OCI-LY7 (cell line): ENCODE measurements around the gene CUBN. TPM values are rescaled to one million over a fixed set of nuclear protein-coding genes. Genes with fewer than 3 reads are reported as not detected.

Experiments
- BruUV-seq: library from RNA; stranded (reverse); fragments of 400-500 nt; replicated peaks from 2 replicates; lab custom pipeline; 2021; lab: Mats Ljungman, UMichigan
- CTCF ChIA-PET: fragments of 300-600 bp; sonication (Branson Sonifier 250); formaldehyde crosslinking; loops from one replicate; lab custom pipeline; 2022; ENCODE audit warnings: antibody characterized with exemption; ENCODE audit not compliant: unreplicated experiment; lab: Charles Lee
- POLR2A ChIA-PET: fragments of 300-600 bp; sonication (Branson Sonifier 250); formaldehyde crosslinking; loops from one replicate; lab custom pipeline; 2022; ENCODE audit warnings: antibody characterized with exemption; lab: Charles Lee
- DNase-seq: peaks from one replicate; pipeline ENCODE4 v3.0.0-alpha.2; 2015; ENCODE audit warnings: low spot score
- H2AFZ ChIP-seq: fragments of 200-600 bp; sonication (generic), shearing (Covaris generic); 2 replicates; pipeline ENCODE4 v1.6.1; 2014; ENCODE audit warnings: mild to moderate bottlenecking, antibody characterized with exemption, low read length, moderate library complexity
- H3K27ac ChIP-seq: fragments of 200-600 bp; sonication (generic); 2 replicates; pipeline ENCODE4 v1.5.1; 2014; ENCODE audit warnings: mixed run types, low read depth, mild to moderate bottlenecking, moderate library complexity, low read length, inconsistent platforms; ENCODE audit not compliant: poor library complexity, severe bottlenecking
- H3K36me3 ChIP-seq: fragments of 200-600 bp; sonication (generic); 2 replicates; pipeline ENCODE4 v1.6.1; 2014; ENCODE audit warnings: mild to moderate bottlenecking, antibody characterized with exemption, low read length, moderate library complexity, mixed read lengths; ENCODE audit not compliant: insufficient read depth
- H3K4me1 ChIP-seq: fragments of 200-600 bp; sonication (generic); 2 replicates; pipeline ENCODE4 v1.5.1; 2014; ENCODE audit warnings: mild to moderate bottlenecking, low read length; ENCODE audit not compliant: insufficient read depth, poor library complexity, severe bottlenecking
- H3K4me2 ChIP-seq: fragments of 200-600 bp; sonication (generic); 2 replicates; pipeline ENCODE4 v1.6.1; 2014; ENCODE audit warnings: mild to moderate bottlenecking, low read length
- H3K4me3 ChIP-seq: fragments of 200-600 bp; sonication (generic); 2 replicates; pipeline ENCODE4 v1.5.1; 2014; ENCODE audit warnings: mild to moderate bottlenecking, low read depth, low read length; ENCODE audit not compliant: poor library complexity, severe bottlenecking
- H3K79me2 ChIP-seq: fragments of 200-600 bp; sonication (generic); 2 replicates; pipeline ENCODE4 v1.6.1; 2016; ENCODE audit warnings: low read depth, mild to moderate bottlenecking, low read length, moderate library complexity, mixed read lengths; ENCODE audit not compliant: insufficient read depth
- H3K9me2 ChIP-seq: fragments of 200-600 bp; sonication (generic); 2 replicates; pipeline ENCODE4 v1.6.1; 2016; ENCODE audit warnings: mild to moderate bottlenecking, low read length, mixed read lengths; ENCODE audit not compliant: insufficient read depth
- H3K9me3 ChIP-seq: fragments of 200-600 bp; sonication (generic); 2 replicates; pipeline ENCODE4 v1.6.1; 2014; ENCODE audit warnings: mild to moderate bottlenecking, mixed run types, low read length, mixed read lengths
- H4K20me1 ChIP-seq: fragments of 200-600 bp; sonication (generic); 2 replicates; pipeline ENCODE4 v1.6.1; 2014; ENCODE audit warnings: mild to moderate bottlenecking, antibody characterized with exemption, low read length, moderate library complexity, mixed read lengths; ENCODE audit not compliant: insufficient read depth
- EZH2phosphoT487 ChIP-seq: fragments of 200-600 bp; sonication (generic); IDR thresholded peaks from 2 replicates; pipeline ENCODE4 v1.6.1; 2018; ENCODE audit warnings: low read depth, borderline replicate concordance, mild to moderate bottlenecking, mixed run types, antibody characterized with exemption, low read length, moderate library complexity, mixed read lengths
- intact Hi-C: fragments of 100-400 bp; cut with micrococcal nuclease; formaldehyde crosslinking; loops from one replicate; pipeline ENCODE4 v1.10.0; 2022; ENCODE audit not compliant: unreplicated experiment
- total RNA-seq, 2 experiments: library from RNA; depleted of rRNA in 1 of 2; stranded (reverse); fragments of >200 nt in 1 of 2; shearing (Covaris generic) in 1 of 2; gene quantifications; 2 replicates each; pipeline ENCODE4 v1.2.3, GENCODE V29; 2014 to 2022
- TF ChIP-seq, protein P1 (sequence below): fragments of 200-600 bp; sonication (generic); conservative IDR thresholded peaks from 2 replicates; pipeline ENCODE4 v1.5.1; 2014; ENCODE audit warnings: mild to moderate bottlenecking, antibody characterized with exemption, low read length, moderate library complexity, mixed read lengths

The CUBN gene
- total RNA-seq, 2 experiments from 2014 or later: 0.13 to 0.25 TPM

DNA sequence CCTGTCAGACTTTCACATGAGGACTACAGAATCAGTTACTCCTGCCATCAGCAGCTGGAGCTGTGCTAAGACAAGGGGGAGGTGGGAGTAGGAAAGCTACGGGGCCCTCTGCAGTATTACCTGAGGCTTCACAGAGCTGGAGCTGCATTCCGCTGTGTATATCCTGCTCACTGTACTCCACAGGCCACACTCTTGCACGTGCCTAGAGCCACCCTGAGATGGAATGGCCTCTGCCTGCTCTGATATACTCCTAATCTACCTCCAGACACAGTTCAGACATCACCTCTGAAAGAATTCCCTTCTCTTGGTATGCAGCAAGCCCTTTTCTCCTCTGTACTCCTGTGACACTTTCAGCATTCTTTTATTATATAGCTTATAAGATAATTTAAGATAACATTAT lies 37.1 kb upstream of the CUBN start:
- TF ChIP-seq, protein P1, sequence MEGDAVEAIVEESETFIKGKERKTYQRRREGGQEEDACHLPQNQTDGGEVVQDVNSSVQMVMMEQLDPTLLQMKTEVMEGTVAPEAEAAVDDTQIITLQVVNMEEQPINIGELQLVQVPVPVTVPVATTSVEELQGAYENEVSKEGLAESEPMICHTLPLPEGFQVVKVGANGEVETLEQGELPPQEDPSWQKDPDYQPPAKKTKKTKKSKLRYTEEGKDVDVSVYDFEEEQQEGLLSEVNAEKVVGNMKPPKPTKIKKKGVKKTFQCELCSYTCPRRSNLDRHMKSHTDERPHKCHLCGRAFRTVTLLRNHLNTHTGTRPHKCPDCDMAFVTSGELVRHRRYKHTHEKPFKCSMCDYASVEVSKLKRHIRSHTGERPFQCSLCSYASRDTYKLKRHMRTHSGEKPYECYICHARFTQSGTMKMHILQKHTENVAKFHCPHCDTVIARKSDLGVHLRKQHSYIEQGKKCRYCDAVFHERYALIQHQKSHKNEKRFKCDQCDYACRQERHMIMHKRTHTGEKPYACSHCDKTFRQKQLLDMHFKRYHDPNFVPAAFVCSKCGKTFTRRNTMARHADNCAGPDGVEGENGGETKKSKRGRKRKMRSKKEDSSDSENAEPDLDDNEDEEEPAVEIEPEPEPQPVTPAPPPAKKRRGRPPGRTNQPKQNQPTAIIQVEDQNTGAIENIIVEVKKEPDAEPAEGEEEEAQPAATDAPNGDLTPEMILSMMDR: no peak
- no peak for TF ChIP-seq EZH2phosphoT487
- H3K4me1 ChIP-seq: no peaks in the 10 kb centered on the region
- H3K79me2 ChIP-seq: no peaks in the 10 kb centered on the region
- ChIA-PET CTCF (no interaction called here), POLR2A (interaction anchor here (1.0 kb wide), 1 partner anchor 10 kb away, joined by 3 read pairs; no protein-coding TSS in a partner anchor)
- no peak overlapping the region for H3K4me2 ChIP-seq
- H3K27ac ChIP-seq: no peak overlapping the region
- no peak overlapping the region for H3K4me3 ChIP-seq
- H3K9me2 ChIP-seq: no peaks in the 10 kb centered on the region
- H3K9me3 ChIP-seq: no peaks in the 10 kb centered on the region
- intact Hi-C loops: no loop called here
- H4K20me1 ChIP-seq: no peaks in the 10 kb centered on the region; the same call in 1 of the 2 replicates
- no peaks in the 10 kb centered on the region for H3K36me3 ChIP-seq
- H2AFZ ChIP-seq: no peak overlapping the region
- no peak for DNase-seq
- BruUV-seq: no TSS peak

DNA sequence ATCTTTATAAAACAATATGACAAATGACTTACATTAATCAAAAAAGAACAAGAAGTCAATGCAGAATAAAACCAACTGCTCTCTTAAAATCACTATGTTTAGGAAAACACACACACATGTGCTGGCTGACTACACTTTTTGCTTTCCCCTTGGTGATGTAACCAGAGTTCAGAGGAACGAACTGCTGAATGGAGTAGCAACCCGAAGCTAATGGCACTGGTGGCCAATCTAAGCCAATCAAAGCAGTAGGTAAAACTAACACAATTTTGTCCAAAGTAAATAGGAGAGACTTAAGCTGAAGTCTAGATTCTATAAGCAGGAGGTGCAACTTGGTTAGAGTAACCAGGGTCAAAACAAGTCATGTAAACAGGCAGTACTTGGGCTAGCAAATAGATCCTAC lies 33.2 kb upstream of the CUBN start:
- Histone ChIP-seq H3K9me2 (no peaks in the 10 kb centered on the region), H3K79me2 (no peaks in the 10 kb centered on the region), H4K20me1 (no peaks in the 10 kb centered on the region), H3K4me3 (no peak overlapping the region), H2AFZ (no peak overlapping the region), H3K9me3 (no peaks in the 10 kb centered on the region), H3K4me1 (no peaks in the 10 kb centered on the region), H3K27ac (no peak overlapping the region), H3K4me2 (no peak overlapping the region), H3K36me3 (no peaks in the 10 kb centered on the region)
- ChIA-PET CTCF (no interaction called here), POLR2A (no interaction called here)
- BruUV-seq: no TSS peak
- intact Hi-C loops: no loop called here
- DNase-seq: no peak
- TF ChIP-seq EZH2phosphoT487: no peak
- TF ChIP-seq, protein P1: no peak

DNA sequence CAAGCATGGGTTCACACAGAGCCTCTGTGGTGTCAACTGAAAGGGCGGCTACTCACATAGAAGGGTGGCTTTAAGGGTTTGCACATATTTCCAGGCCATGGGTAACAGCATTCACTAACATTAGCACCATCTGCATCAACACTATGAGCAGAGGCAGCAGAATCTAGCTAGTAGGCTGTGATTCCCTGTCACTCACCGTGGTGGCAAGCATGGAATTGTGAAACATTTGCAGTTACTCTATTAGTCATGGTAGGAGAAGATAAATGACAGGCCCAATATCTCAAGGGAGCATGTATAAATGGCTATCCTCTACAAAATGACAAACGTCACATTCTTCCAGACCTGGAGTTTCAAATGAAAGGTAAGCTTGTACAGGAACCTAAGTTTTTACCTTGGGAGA lies 32.2 kb upstream of the CUBN start:
- H3K9me3 ChIP-seq: no peaks in the 10 kb centered on the region
- CTCF ChIA-PET: no interaction called here
- H2AFZ ChIP-seq: no peak overlapping the region

More for the DNA sequence above, 32.2 kb upstream of the CUBN start:
- TF ChIP-seq, protein P1: no peak
- TF ChIP-seq EZH2phosphoT487: no peak
- H3K36me3 ChIP-seq: no peaks in the 10 kb centered on the region
- H3K4me2 ChIP-seq: no peak overlapping the region
- no peak overlapping the region for H3K27ac ChIP-seq
- H3K4me3 ChIP-seq: no peak overlapping the region
- no peaks in the 10 kb centered on the region for H3K9me2 ChIP-seq
- H3K79me2 ChIP-seq: no peaks in the 10 kb centered on the region
- H3K4me1 ChIP-seq: no peaks in the 10 kb centered on the region
- H4K20me1 ChIP-seq: no peaks in the 10 kb centered on the region
- intact Hi-C loops: no loop called here
- DNase-seq: no peak
- no TSS peak for BruUV-seq
- POLR2A ChIA-PET: no interaction called here
